H1 (cell line): ENCODE measurements around the gene GALNT5. TPM values are rescaled to one million over a fixed set of nuclear protein-coding genes. Genes with fewer than 3 reads are reported as not detected.

Experiments used
- CTCF ChIA-PET: fragments of 300-600 bp; sonication (Branson Sonifier 250); formaldehyde crosslinking; loops from one replicate; lab custom pipeline; 2021; ENCODE audit not compliant: partially characterized antibody; lab: Charles Lee
- POLR2A ChIA-PET: fragments of 300-600 bp; sonication (Branson Sonifier 250); formaldehyde crosslinking; loops from one replicate; lab custom pipeline; 2021; ENCODE audit warnings: inconsistent platforms; ENCODE audit not compliant: partially characterized antibody; lab: Charles Lee
- DNase-seq, 2 experiments: peaks; one replicate each; pipeline versions ENCODE4 v3.0.0 to v3.0.0-alpha.2; 2010 to 2022; ENCODE audit warnings: low spot score in 2 of 2, low read depth in 1 of 2, mixed read lengths in 1 of 2
- FAIRE-seq: peaks from 2 replicates; lab custom pipeline; 2011; peaks lifted over from hg19 to GRCh38; lab: Jason Lieb, UNC
- H2AFZ ChIP-seq: 2 replicates; pipeline ENCODE4 v1.8.1; 2012; ENCODE audit warnings: low read length, inconsistent platforms
- H2AK5ac ChIP-seq: 2 replicates; pipeline ENCODE4 v1.6.1; 2013; ENCODE audit warnings: low read depth, low read length
- H2BK120ac ChIP-seq: replicated peaks from 2 replicates; pipeline ENCODE3; 2013; ENCODE audit warnings: low read depth, low read length, inconsistent platforms
- H2BK12ac ChIP-seq: 2 replicates; pipeline ENCODE4 v1.6.1; 2013; ENCODE audit warnings: low read depth, low read length
- H2BK15ac ChIP-seq: 2 replicates; pipeline ENCODE4 v1.6.1; 2013; ENCODE audit warnings: low read length
- H2BK20ac ChIP-seq: 2 replicates; pipeline ENCODE4 v1.6.1; 2013; ENCODE audit warnings: low read length
- H2BK5ac ChIP-seq: 2 replicates; pipeline ENCODE4 v1.6.1; 2013; ENCODE audit warnings: low read depth, low read length
- H3K14ac ChIP-seq: 2 replicates; pipeline ENCODE4 v1.6.1; 2013; ENCODE audit warnings: inconsistent platforms; ENCODE audit not compliant: insufficient read length
- H3K18ac ChIP-seq: 2 replicates; pipeline ENCODE4 v1.6.1; 2013; ENCODE audit warnings: low read length; ENCODE audit errors: extremely low read depth
- H3K23ac ChIP-seq: 2 replicates; pipeline ENCODE4 v1.6.1; 2013; ENCODE audit warnings: inconsistent platforms; ENCODE audit not compliant: insufficient read length
- H3K23me2 ChIP-seq: 2 replicates; pipeline ENCODE4 v1.6.1; 2013; ENCODE audit warnings: low read depth, low read length
- H3K27ac ChIP-seq: 2 replicates; pipeline ENCODE4 v1.6.1; 2011; ENCODE audit warnings: low read depth, low read length, inconsistent platforms
- H3K27me3 ChIP-seq, 4 experiments: replicated peaks in 1 of 4; 1 replicate in 1 of 4; 2 replicates in 3 of 4; pipeline versions ENCODE4 v1.6.1 to v1.8.1; 2011 to 2013; ENCODE audit warnings: low read length in 3 of 4, mild to moderate bottlenecking in 3 of 4, inconsistent platforms in 2 of 4, mixed read lengths in 2 of 4, moderate library complexity in 1 of 4; ENCODE audit not compliant: control insufficient read depth in 3 of 4, insufficient read depth in 3 of 4; ENCODE audit errors: extremely low read depth in 1 of 4
- H3K36me3 ChIP-seq, 4 experiments: 2 replicates each; pipeline versions ENCODE4 v1.6.1 to v1.8.1; 2011 to 2013; ENCODE audit warnings: mild to moderate bottlenecking in 4 of 4, low read length in 3 of 4, moderate library complexity in 2 of 4, control low read depth in 1 of 4, inconsistent platforms in 1 of 4; ENCODE audit not compliant: insufficient read depth in 4 of 4, control insufficient read depth in 2 of 4
- H3K4ac ChIP-seq: replicated peaks from 2 replicates; pipeline ENCODE3; 2013; ENCODE audit warnings: low read length, low read depth, mixed read lengths, inconsistent platforms; ENCODE audit not compliant: insufficient read length
- H3K4me1 ChIP-seq, 4 experiments: replicated peaks in 1 of 4; 1 replicate in 1 of 4; 2 replicates in 3 of 4; pipeline versions ENCODE4 v1.6.1 to v1.8.1; 2011 to 2013; ENCODE audit warnings: low read length in 3 of 4, inconsistent platforms in 2 of 4, mixed read lengths in 1 of 4; ENCODE audit not compliant: insufficient read depth in 4 of 4, control insufficient read depth in 3 of 4
- H3K4me2 ChIP-seq, 2 experiments: 2 replicates each; pipeline versions ENCODE4 v1.6.1 to v1.8.1; 2011 to 2013; ENCODE audit warnings: low read depth in 2 of 2, low read length in 2 of 2, control low read depth in 1 of 2, inconsistent platforms in 1 of 2, mild to moderate bottlenecking in 1 of 2; ENCODE audit not compliant: insufficient read depth in 1 of 2
- H3K4me3 ChIP-seq, 4 experiments: fragments of 200-600, 300-600 bp in 1 of 4; sonication (generic), shearing (Covaris generic), sonication (Bioruptor Twin) in 1 of 4; 2 replicates each; pipeline versions ENCODE4 v1.5.1 to v1.8.1; 2011 to 2016; ENCODE audit warnings: low read length in 4 of 4, low read depth in 3 of 4, control low read depth in 2 of 4, inconsistent platforms in 2 of 4, mild to moderate bottlenecking in 2 of 4, mixed read lengths in 1 of 4, moderate library complexity in 1 of 4; ENCODE audit not compliant: insufficient read depth in 2 of 4; ENCODE audit errors: extremely low read depth in 1 of 4
- H3K56ac ChIP-seq: replicated peaks from 2 replicates; pipeline ENCODE3; 2013; ENCODE audit warnings: low read depth, mild to moderate bottlenecking, mixed read lengths, low read length, inconsistent platforms; ENCODE audit not compliant: insufficient read length
- H3K79me1 ChIP-seq: 2 replicates; pipeline ENCODE4 v1.6.1; 2013; ENCODE audit warnings: low read depth, low read length, control low read depth
- H3K79me2 ChIP-seq, 2 experiments: 2 replicates each; pipeline versions ENCODE4 v1.6.1 to v1.8.1; 2012 to 2013; ENCODE audit warnings: low read length in 2 of 2, mild to moderate bottlenecking in 2 of 2, inconsistent platforms in 1 of 2; ENCODE audit not compliant: insufficient read depth in 2 of 2, control insufficient read depth in 1 of 2
- H3K9ac ChIP-seq, 4 experiments: replicated peaks in 1 of 4; 1 replicate in 1 of 4; 2 replicates in 3 of 4; pipeline versions ENCODE4 v1.6.1 to v1.8.1; 2011 to 2013; ENCODE audit warnings: low read depth in 3 of 4, low read length in 3 of 4, control low read depth in 2 of 4, mild to moderate bottlenecking in 2 of 4, moderate library complexity in 2 of 4, inconsistent platforms in 1 of 4; ENCODE audit errors: extremely low read depth in 1 of 4
- H3K9me3 ChIP-seq, 2 experiments: 2 replicates each; pipeline versions ENCODE4 v1.6.1 to v1.8.1; 2012 to 2013; ENCODE audit warnings: mild to moderate bottlenecking in 2 of 2, moderate library complexity in 2 of 2, control low read depth in 1 of 2, inconsistent platforms in 1 of 2, low read depth in 1 of 2, low read length in 1 of 2, mixed read lengths in 1 of 2; ENCODE audit not compliant: insufficient read depth in 2 of 2
- H4K20me1 ChIP-seq, 2 experiments: replicated peaks in 1 of 2; 2 replicates each; pipeline versions ENCODE3 to v1.8.1; 2011 to 2013; ENCODE audit warnings: inconsistent platforms in 2 of 2, low read length in 2 of 2, mild to moderate bottlenecking in 1 of 2; ENCODE audit not compliant: insufficient read depth in 2 of 2, control insufficient read depth in 1 of 2
- H4K5ac ChIP-seq: 2 replicates; pipeline ENCODE4 v1.6.1; 2013; ENCODE audit warnings: low read length, low read depth, mixed read lengths, inconsistent platforms; ENCODE audit not compliant: insufficient read length
- H4K8ac ChIP-seq: 2 replicates; pipeline ENCODE4 v1.8.0; 2013; ENCODE audit warnings: mild to moderate bottlenecking, moderate library complexity, low read length, inconsistent platforms; ENCODE audit not compliant: insufficient read depth; ENCODE audit errors: extremely low read depth
- H4K91ac ChIP-seq: replicated peaks from 2 replicates; pipeline ENCODE3; 2013; ENCODE audit warnings: low read length, mixed read lengths, inconsistent platforms; ENCODE audit not compliant: insufficient read length
- CBX5 ChIP-seq: fragments of 300-800, 300-1000 bp; sonication (generic); IDR thresholded peaks from 2 replicates; pipeline ENCODE4 v1.7.1; 2016; ENCODE audit warnings: antibody characterized with exemption, low read length, low read depth
- CTCF ChIP-seq, 3 experiments: IDR thresholded peaks; 1 replicate in 2 of 3; 2 replicates in 1 of 3; pipeline versions ENCODE4 v1.5.1 to v1.6.1; 2011; ENCODE audit warnings: low read length in 3 of 3, mild to moderate bottlenecking in 3 of 3, inconsistent platforms in 2 of 3, low read depth in 1 of 3, moderate library complexity in 1 of 3; ENCODE audit not compliant: insufficient read depth in 1 of 3; ENCODE audit errors: control extremely low read depth in 1 of 3
- KDM5A ChIP-seq: fragments of 200-600 bp; IDR thresholded peaks from 2 replicates; pipeline ENCODE4 v1.7.1; 2012; ENCODE audit warnings: mild to moderate bottlenecking, low read length, inconsistent platforms, mixed read lengths
- NRF1 ChIP-seq: IDR thresholded peaks from 2 replicates; pipeline ENCODE4 v1.6.1; 2011; ENCODE audit warnings: mild to moderate bottlenecking, low read depth, low read length, improper control_type of control experiment
- POLR2AphosphoS5 ChIP-seq: IDR thresholded peaks from 2 replicates; pipeline ENCODE4 v1.6.1; 2011; ENCODE audit warnings: low read depth, low read length
- WGBS, 2 experiments: shearing (Covaris generic) in 1 of 2; methylation state at CpG; one replicate each; pipeline versions ENCODE4 v1.1.6 to v1.1.7; 2013 to 2015; ENCODE audit warnings: low lambda C conversion rate in 2 of 2, mixed read lengths in 2 of 2, inconsistent platforms in 1 of 2, low coverage in 1 of 2, missing lambda C conversion rate in 1 of 2; ENCODE audit not compliant: insufficient replicate concordance in 2 of 2, insufficient coverage in 1 of 2, insufficient read length in 1 of 2; ENCODE audit errors: extremely low coverage in 1 of 2, missing lambda C conversion rate in 1 of 2; 5-methylcytosine and 5-hydroxymethylcytosine counted together
- polyA plus RNA-seq, 7 experiments: library from polyadenylated mRNA; depleted of rRNA in 3 of 7; stranded (reverse) in 5 of 7; unstranded in 2 of 7; fragments of >200 nt in 5 of 7; fragments of 200-250 nt in 2 of 7; gene quantifications; 1 replicate in 5 of 7; 2 replicates in 1 of 7; 4 replicates in 1 of 7; pipeline versions ENCODE4 v1.2.1 to v1.2.3, GENCODE V29; 2011 to 2013; ENCODE audit warnings: missing spikeins in 2 of 7, mixed read lengths in 2 of 7
- total RNA-seq: library from RNA; stranded (reverse); fragmentation: NEBNext Ultra II Directional; extraction: Animal tissue kit (Norgen Biotek cat#: 25700); gene quantifications from 2 replicates; pipeline ENCODE4 v1.2.1, GENCODE V29; 2021

Gene GALNT5
- total and polyA plus RNA-seq, 2 of the 8 experiments (the other 6 are each of a cell fraction or from before 2014, with no cell fraction given) = 0.02 to 0.06 TPM

- Histone ChIP-seq H3K4me3 (no peak overlapping the region), H3K4me2 (no peak overlapping the region), H2BK12ac (no peak overlapping the region), H2AFZ (no peak overlapping the region), H3K23me2 (no peaks in the 10 kb centered on the region), H3K27me3 (no peaks in the 10 kb centered on the region), H4K8ac (no peak overlapping the region), H3K4ac (no peak overlapping the region), H3K18ac (no peak overlapping the region), H3K56ac (no peak overlapping the region), H4K20me1 (no peaks in the 10 kb centered on the region), H3K9me3 (no peaks in the 10 kb centered on the region), H3K23ac (no peak overlapping the region), H2BK20ac (no peak overlapping the region), H3K36me3 (no peaks in the 10 kb centered on the region), H3K79me1 (no peaks in the 10 kb centered on the region), H4K5ac (no peak overlapping the region), H3K14ac (no peak overlapping the region), H3K4me1 (no peaks in the 10 kb centered on the region), H2BK120ac (no peak overlapping the region), H2BK15ac (no peak overlapping the region), H3K79me2 (no peaks in the 10 kb centered on the region), H2BK5ac (no peak overlapping the region), H2AK5ac (no peak overlapping the region), H4K91ac (no peak overlapping the region), H3K27ac (no peak overlapping the region), H3K9ac (no peak overlapping the region)
- ChIA-PET POLR2A (no interaction called here), CTCF (interaction anchor here (1.3 to 2.5 kb wide), 2 partner anchors 36 to 50 kb away, joined by 4 to 7 read pairs; no protein-coding TSS in a partner anchor)
- TF ChIP-seq CBX5 = no peak
- TF ChIP-seq POLR2AphosphoS5 = no peak
- TF ChIP-seq KDM5A = no peak
- TF ChIP-seq CTCF (IDR thresholded peaks at IDR 0.05; ENCODE audit: control extremely low read depth in 1 of 3, insufficient read depth in 1 of 3, low read depth in 1 of 3, low read length in 3 of 3) = no peak
- no peak for TF ChIP-seq NRF1
- FAIRE-seq = no peak
- 100% methylated on average over 2 of the region's 2 CpGs; no CpG with 5 or more reads in 1 of the 2 experiments for WGBS, 2 experiments
- no peak for DNase-seq
These were observed 27.9 kb upstream of the GALNT5 start for GRCh38 chr2:157229572-157229971.
